OCI-LY1 (cell line): ENCODE data around the gene CDHR5.

Experiments used
- H2AFZ ChIP-seq: fragments of 200-600 bp; sonication (generic), shearing (Covaris generic); 2 replicates; pipeline ENCODE4 v1.6.0; 2014; ENCODE audit warnings: antibody characterized with exemption, mild to moderate bottlenecking, low read length
- H3F3A ChIP-seq: fragments of 200-600 bp; sonication (generic), shearing (Covaris generic); 2 replicates; pipeline ENCODE4 v1.6.0; 2014; ENCODE audit warnings: mild to moderate bottlenecking, antibody characterized with exemption, low read length, moderate library complexity; ENCODE audit not compliant: insufficient read depth
- H3K27ac ChIP-seq: fragments of 200-600 bp; sonication (generic); 2 replicates; pipeline ENCODE4 v1.5.1; 2014; ENCODE audit warnings: low read length, mixed run types, mild to moderate bottlenecking, low read depth; ENCODE audit not compliant: poor library complexity, severe bottlenecking
- H3K27me3 ChIP-seq: fragments of 200-600 bp; sonication (generic); 2 replicates; pipeline ENCODE4 v1.6.0; 2014; ENCODE audit warnings: antibody characterized with exemption, mild to moderate bottlenecking, low read length, moderate library complexity; ENCODE audit not compliant: insufficient read depth
- H3K36me3 ChIP-seq: fragments of 200-600 bp; sonication (generic); 2 replicates; pipeline ENCODE4 v1.6.1; 2014; ENCODE audit warnings: mild to moderate bottlenecking, antibody characterized with exemption, low read length, moderate library complexity, mixed read lengths; ENCODE audit not compliant: insufficient read depth
- H3K4me1 ChIP-seq: fragments of 200-600 bp; sonication (generic); 2 replicates; pipeline ENCODE4 v1.5.1; 2014; ENCODE audit warnings: mild to moderate bottlenecking, low read length, moderate library complexity; ENCODE audit not compliant: insufficient read depth, severe bottlenecking
- H3K4me2 ChIP-seq: fragments of 200-600 bp; sonication (generic), shearing (Covaris generic); 2 replicates; pipeline ENCODE4 v1.6.1; 2014; ENCODE audit warnings: low read length
- H3K4me3 ChIP-seq: fragments of 200-600 bp; sonication (generic); 2 replicates; pipeline ENCODE4 v1.5.1; 2014; ENCODE audit warnings: low read length, low read depth, mild to moderate bottlenecking, mixed read lengths; ENCODE audit not compliant: poor library complexity, severe bottlenecking
- H3K79me2 ChIP-seq: fragments of 200-600 bp; shearing (Covaris generic); 2 replicates; pipeline ENCODE4 v1.6.1; 2016; ENCODE audit warnings: mixed run types, low read length, mixed read lengths; ENCODE audit not compliant: insufficient read depth
- H3K9ac ChIP-seq: fragments of 200-600 bp; sonication (generic), shearing (Covaris generic); 2 replicates; pipeline ENCODE4 v1.6.1; 2014; ENCODE audit warnings: mild to moderate bottlenecking, low read length, mixed read lengths
- H3K9me2 ChIP-seq: fragments of 200-600 bp; sonication (generic), shearing (Covaris generic); 2 replicates; pipeline ENCODE4 v1.6.1; 2014; ENCODE audit warnings: low read depth, mild to moderate bottlenecking, low read length, mixed read lengths
- H3K9me3 ChIP-seq: fragments of 200-600 bp; shearing (Covaris generic); 2 replicates; pipeline ENCODE4 v1.6.1; 2014; ENCODE audit warnings: low read length, mixed read lengths
- H4K20me1 ChIP-seq: fragments of 200-600 bp; sonication (generic), shearing (Covaris generic); 2 replicates; pipeline ENCODE4 v1.6.0; 2016; ENCODE audit warnings: mild to moderate bottlenecking, low read length; ENCODE audit not compliant: insufficient read depth
- CTCF ChIP-seq: fragments of 200-600 bp; sonication (generic), shearing (Covaris generic); IDR thresholded peaks from 2 replicates; pipeline ENCODE4 v1.5.1; 2017; ENCODE audit warnings: mild to moderate bottlenecking, antibody characterized with exemption, low read length, moderate library complexity, mixed read lengths
- EZH2 ChIP-seq: fragments of 200-600 bp; sonication (generic), shearing (Covaris generic); IDR thresholded peaks from 2 replicates; pipeline ENCODE4 v1.8.0; 2017; ENCODE audit warnings: borderline replicate concordance, mixed run types, mild to moderate bottlenecking, antibody characterized with exemption, low read length, moderate library complexity, mixed read lengths

The CDHR5 gene

GRCh38 chr11:619628-620050 lies 5.1 kb downstream of the CDHR5 start:
- H3F3A ChIP-seq: no peaks in the 10 kb centered on the region
- no peaks in the 10 kb centered on the region for H3K9me2 ChIP-seq

GRCh38 chr11:618856-619627 lies 5.7 kb downstream of the CDHR5 start:
- no peak overlapping the region for H3K4me3 ChIP-seq
- no peaks in the 10 kb centered on the region for H4K20me1 ChIP-seq
- no peak overlapping the region for H3K4me2 ChIP-seq
- no peak overlapping the region for H2AFZ ChIP-seq
- no peaks in the 10 kb centered on the region for H3K9me3 ChIP-seq
- no peaks in the 10 kb centered on the region for H3F3A ChIP-seq
- no peak overlapping the region for H3K9ac ChIP-seq
- H3K4me1 ChIP-seq: peaks cover 19% of the 10 kb centered on the region
- peaks cover 8% of the 10 kb centered on the region; the same call in 1 of the 2 replicates for H3K36me3 ChIP-seq
- H3K79me2 ChIP-seq: no peaks in the 10 kb centered on the region
- TF ChIP-seq CTCF: no peak
- TF ChIP-seq EZH2: no peak
- H3K27me3 ChIP-seq: no peaks in the 10 kb centered on the region
- no peaks in the 10 kb centered on the region for H3K9me2 ChIP-seq
- H3K27ac ChIP-seq: no peak overlapping the region

More at GRCh38 chr11:619628-620050, 5.1 kb downstream of the CDHR5 start:
- Histone ChIP-seq H3K79me2 (no peaks in the 10 kb centered on the region), H3K4me3 (no peak overlapping the region), H4K20me1 (no peaks in the 10 kb centered on the region), H3K27me3 (no peaks in the 10 kb centered on the region), H3K9me3 (no peaks in the 10 kb centered on the region), H3K4me1 (peaks cover 15% of the 10 kb centered on the region), H2AFZ (no peak overlapping the region), H3K9ac (no peak overlapping the region), H3K4me2 (no peak overlapping the region), H3K27ac (no peak overlapping the region), H3K36me3 (peaks cover 8% of the 10 kb centered on the region; the same call in 1 of the 2 replicates)
- TF ChIP-seq CTCF (no peak), EZH2 (no peak)

GRCh38 chr11:617912-618682 lies 6.7 kb downstream of the CDHR5 start:
- Histone ChIP-seq H3K36me3 (peaks cover 10% of the 10 kb centered on the region), H3K27ac (no peak overlapping the region), H3K4me1 (peaks cover 27% of the 10 kb centered on the region), H3K27me3 (no peaks in the 10 kb centered on the region), H3K4me3 (no peak overlapping the region), H3K9me2 (no peaks in the 10 kb centered on the region), H3K4me2 (no peak overlapping the region), H3K79me2 (no peaks in the 10 kb centered on the region), H2AFZ (no peak overlapping the region), H3K9ac (no peak overlapping the region), H4K20me1 (no peaks in the 10 kb centered on the region), H3F3A (no peaks in the 10 kb centered on the region), H3K9me3 (no peaks in the 10 kb centered on the region)
- TF ChIP-seq EZH2 (no peak), CTCF (no peak)
